ENCODE data around the gene TMEFF1. TPM values are rescaled to one million over a fixed set of nuclear protein-coding genes. Genes with fewer than 3 reads are reported as not detected.

Gene TMEFF1
- total RNA-seq, 1 experiment from 2014 or later, result 3.3 TPM

DNA sequence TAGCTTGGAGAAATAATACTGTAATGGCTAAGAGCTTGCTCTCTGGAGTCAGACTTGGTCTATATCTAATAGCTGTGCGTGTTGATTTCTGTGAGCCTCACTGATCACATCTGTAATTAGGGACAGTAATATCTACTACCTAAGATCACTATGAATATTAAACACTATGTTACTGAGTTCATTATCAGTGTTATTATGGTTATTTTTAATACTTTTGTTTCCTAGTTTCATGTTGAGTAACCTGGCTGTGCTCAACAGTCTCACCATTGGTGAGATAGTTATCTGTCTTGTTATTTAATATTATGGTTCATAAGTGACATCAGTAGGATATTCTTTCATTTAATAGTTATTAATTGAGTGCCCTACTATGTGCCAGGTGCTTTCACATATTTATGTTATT is 82.5 kb downstream of the TMEFF1 start:
- no peaks in the 10 kb centered on the region for H3K36me3 ChIP-seq (ENCODE audit: control insufficient read depth in 1 of 2, insufficient read depth in 2 of 2, low read length in 2 of 2)
- intact Hi-C loops (cut with micrococcal nuclease), result no loop called here
- ChIA-PET CTCF (no interaction called here), POLR2A (no interaction called here), RAD21 (ENCODE audit: low non-redundant PET in 1 of 2, low total read pairs in 2 of 2, uncharacterized antibody in 2 of 2, unreplicated experiment in 2 of 2) (no interaction called here)
- no TSS peak for BruUV-seq (replicated peaks)
- H3K9me2 ChIP-seq (ENCODE audit: insufficient read depth), result no peaks in the 10 kb centered on the region
- no peak overlapping the region for H3K4me3 ChIP-seq (replicated peaks in 1 of 2; ENCODE audit: low read depth in 1 of 2, low read length in 2 of 2)
- H3K4me2 ChIP-seq (ENCODE audit: low read length), result no peak overlapping the region
- no peak overlapping the region for H3K9ac ChIP-seq (ENCODE audit: low read length)
- H3K79me2 ChIP-seq (ENCODE audit: insufficient read depth, low read length), result no peaks in the 10 kb centered on the region
- no peaks in the 10 kb centered on the region for H3K27me3 ChIP-seq (ENCODE audit: insufficient read depth, low read length)
- DNase-seq (ENCODE audit: low read depth, low spot score), result no peak
- no peaks in the 10 kb centered on the region for H3K4me1 ChIP-seq (ENCODE audit: control insufficient read depth in 1 of 2, insufficient read depth in 2 of 2, low read length in 2 of 2)
- no peaks in the 10 kb centered on the region for H4K20me1 ChIP-seq (ENCODE audit: insufficient read depth)
- no peak overlapping the region for H3K27ac ChIP-seq (ENCODE audit: low read depth, low read length)
- H2AFZ ChIP-seq (ENCODE audit: low read depth, low read length, poor library complexity, severe bottlenecking), result no peak overlapping the region
- no peaks in the 10 kb centered on the region for H3K9me3 ChIP-seq (ENCODE audit: control insufficient read depth in 1 of 2, insufficient read depth in 1 of 2, low read depth in 1 of 2, low read length in 2 of 2)
- no peak for ATAC-seq
- TF ChIP-seq RAD21 (IDR thresholded peaks at IDR 0.05; ENCODE audit: low read depth), result no peak
- TF ChIP-seq CTCF (IDR thresholded peaks at IDR 0.05 in 2 of 3, conservative IDR thresholded peaks at IDR 0.05 in 1 of 3; ENCODE audit: borderline replicate concordance in 1 of 3, insufficient read depth in 1 of 3, low read depth in 2 of 3, low read length in 2 of 3), result no peak
- TF ChIP-seq, protein P1, sequence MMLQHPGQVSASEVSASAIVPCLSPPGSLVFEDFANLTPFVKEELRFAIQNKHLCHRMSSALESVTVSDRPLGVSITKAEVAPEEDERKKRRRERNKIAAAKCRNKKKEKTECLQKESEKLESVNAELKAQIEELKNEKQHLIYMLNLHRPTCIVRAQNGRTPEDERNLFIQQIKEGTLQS (IDR thresholded peaks at IDR 0.05), result no peak
- no peak for TF ChIP-seq JUND (IDR thresholded peaks at IDR 0.05)
- TF ChIP-seq, protein P2, sequence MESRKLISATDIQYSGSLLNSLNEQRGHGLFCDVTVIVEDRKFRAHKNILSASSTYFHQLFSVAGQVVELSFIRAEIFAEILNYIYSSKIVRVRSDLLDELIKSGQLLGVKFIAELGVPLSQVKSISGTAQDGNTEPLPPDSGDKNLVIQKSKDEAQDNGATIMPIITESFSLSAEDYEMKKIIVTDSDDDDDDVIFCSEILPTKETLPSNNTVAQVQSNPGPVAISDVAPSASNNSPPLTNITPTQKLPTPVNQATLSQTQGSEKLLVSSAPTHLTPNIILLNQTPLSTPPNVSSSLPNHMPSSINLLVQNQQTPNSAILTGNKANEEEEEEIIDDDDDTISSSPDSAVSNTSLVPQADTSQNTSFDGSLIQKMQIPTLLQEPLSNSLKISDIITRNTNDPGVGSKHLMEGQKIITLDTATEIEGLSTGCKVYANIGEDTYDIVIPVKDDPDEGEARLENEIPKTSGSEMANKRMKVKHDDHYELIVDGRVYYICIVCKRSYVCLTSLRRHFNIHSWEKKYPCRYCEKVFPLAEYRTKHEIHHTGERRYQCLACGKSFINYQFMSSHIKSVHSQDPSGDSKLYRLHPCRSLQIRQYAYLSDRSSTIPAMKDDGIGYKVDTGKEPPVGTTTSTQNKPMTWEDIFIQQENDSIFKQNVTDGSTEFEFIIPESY (IDR thresholded peaks at IDR 0.05; ENCODE audit: extremely low read depth, insufficient replicate concordance, low read length), result no peak
- no peak for TF ChIP-seq SIN3A (IDR thresholded peaks at IDR 0.05; ENCODE audit: low read depth)
- TF ChIP-seq, protein P3, sequence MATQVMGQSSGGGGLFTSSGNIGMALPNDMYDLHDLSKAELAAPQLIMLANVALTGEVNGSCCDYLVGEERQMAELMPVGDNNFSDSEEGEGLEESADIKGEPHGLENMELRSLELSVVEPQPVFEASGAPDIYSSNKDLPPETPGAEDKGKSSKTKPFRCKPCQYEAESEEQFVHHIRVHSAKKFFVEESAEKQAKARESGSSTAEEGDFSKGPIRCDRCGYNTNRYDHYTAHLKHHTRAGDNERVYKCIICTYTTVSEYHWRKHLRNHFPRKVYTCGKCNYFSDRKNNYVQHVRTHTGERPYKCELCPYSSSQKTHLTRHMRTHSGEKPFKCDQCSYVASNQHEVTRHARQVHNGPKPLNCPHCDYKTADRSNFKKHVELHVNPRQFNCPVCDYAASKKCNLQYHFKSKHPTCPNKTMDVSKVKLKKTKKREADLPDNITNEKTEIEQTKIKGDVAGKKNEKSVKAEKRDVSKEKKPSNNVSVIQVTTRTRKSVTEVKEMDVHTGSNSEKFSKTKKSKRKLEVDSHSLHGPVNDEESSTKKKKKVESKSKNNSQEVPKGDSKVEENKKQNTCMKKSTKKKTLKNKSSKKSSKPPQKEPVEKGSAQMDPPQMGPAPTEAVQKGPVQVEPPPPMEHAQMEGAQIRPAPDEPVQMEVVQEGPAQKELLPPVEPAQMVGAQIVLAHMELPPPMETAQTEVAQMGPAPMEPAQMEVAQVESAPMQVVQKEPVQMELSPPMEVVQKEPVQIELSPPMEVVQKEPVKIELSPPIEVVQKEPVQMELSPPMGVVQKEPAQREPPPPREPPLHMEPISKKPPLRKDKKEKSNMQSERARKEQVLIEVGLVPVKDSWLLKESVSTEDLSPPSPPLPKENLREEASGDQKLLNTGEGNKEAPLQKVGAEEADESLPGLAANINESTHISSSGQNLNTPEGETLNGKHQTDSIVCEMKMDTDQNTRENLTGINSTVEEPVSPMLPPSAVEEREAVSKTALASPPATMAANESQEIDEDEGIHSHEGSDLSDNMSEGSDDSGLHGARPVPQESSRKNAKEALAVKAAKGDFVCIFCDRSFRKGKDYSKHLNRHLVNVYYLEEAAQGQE (IDR thresholded peaks at IDR 0.05; ENCODE audit: low read depth), result no peak
- TF ChIP-seq EGR1 (IDR thresholded peaks at IDR 0.05; ENCODE audit: low read depth), result no peak
- no peak for TF ChIP-seq CEBPB (IDR thresholded peaks at IDR 0.05; ENCODE audit: low read depth)
- no peak for TF ChIP-seq POLR2AphosphoS5 (IDR thresholded peaks at IDR 0.05; ENCODE audit: low read depth, low read length)
- no peak for TF ChIP-seq ZFX (IDR thresholded peaks at IDR 0.05)
- no peak for TF ChIP-seq EZH2phosphoT487 (IDR thresholded peaks at IDR 0.05; ENCODE audit: borderline replicate concordance)
- TF ChIP-seq YY1 (IDR thresholded peaks at IDR 0.05; ENCODE audit: extremely low read depth, insufficient replicate concordance, low read depth, low read length), result no peak
- TF ChIP-seq EZH2 (IDR thresholded peaks at IDR 0.05), result no peak
- no peak for TF ChIP-seq TCF7L2 (IDR thresholded peaks at IDR 0.05; ENCODE audit: borderline replicate concordance, extremely low read depth, insufficient read depth, insufficient read length)
- TF ChIP-seq SP1 (IDR thresholded peaks at IDR 0.05; ENCODE audit: low read depth), result no peak
- TF ChIP-seq SRF (IDR thresholded peaks at IDR 0.05; ENCODE audit: low read depth), result no peak
- no peak for TF ChIP-seq POLR2A (IDR thresholded peaks at IDR 0.05; ENCODE audit: borderline replicate concordance, extremely low read depth, insufficient read depth, insufficient read length)

Measured in HCT116 (cell line).